Measurements from ENCODE around the gene PIP. TPM values are rescaled to one million over a fixed set of nuclear protein-coding genes. Genes with fewer than 3 reads are reported as not detected.
A peak's percentile ranks its signal among the peaks of the same experiment; 100 is the strongest.

Gene PIP
- total and polyA plus RNA-seq, 2 donors (not counting 3 experiments of a cell fraction or from before 2014, with no cell fraction given), result not detected

- no peak overlapping the region for H3K4me3 ChIP-seq (replicated peaks in 1 of 3; ENCODE audit: insufficient read depth in 1 of 3, low read depth in 1 of 3, low read length in 3 of 3)
- DNase-seq (ENCODE audit: low read depth, low spot score), result peak; percentile 5
These were observed 40.5 kb downstream of the PIP start for GRCh38 chr7:143172354-143172753.

More at GRCh38 chr7:143172354-143172753, 40.5 kb downstream of the PIP start:
- H3K9me3 ChIP-seq (replicated peaks; ENCODE audit: control insufficient read depth, insufficient read depth, low read length), result no peaks in the 10 kb centered on the region
- no peaks in the 10 kb centered on the region for H3K4me1 ChIP-seq (ENCODE audit: control insufficient read depth, extremely low read depth, insufficient read depth, low read length)
- no peaks in the 10 kb centered on the region for H3K9me1 ChIP-seq (replicated peaks; ENCODE audit: control insufficient read depth, extremely low read depth, insufficient read depth, low read length)
- H3K9ac ChIP-seq (replicated peaks; ENCODE audit: extremely low read depth, insufficient read depth, low read length), result no peak overlapping the region
- H3K4me2 ChIP-seq (ENCODE audit: insufficient read depth, low read length), result no peak overlapping the region
- no peak overlapping the region for H3K27ac ChIP-seq (ENCODE audit: insufficient read depth, low read depth, low read length)
- no peaks in the 10 kb centered on the region for H4K20me1 ChIP-seq (replicated peaks; ENCODE audit: control insufficient read depth, extremely low read depth, insufficient read depth, low read length)
- H2AFZ ChIP-seq (ENCODE audit: low read depth, low read length), result no peak overlapping the region
- no peaks in the 10 kb centered on the region for H3K27me3 ChIP-seq (ENCODE audit: control insufficient read depth in 2 of 2, insufficient read depth in 2 of 2, low read length in 2 of 2)
- FAIRE-seq, result no peak
- BruUV-seq (replicated peaks), result no TSS peak
- ChIA-PET CTCF (interaction anchor here (0.6 kb wide), 1 partner anchor 657 kb away, joined by 3 read pairs; no protein-coding TSS in a partner anchor), POLR2A (no interaction called here)
- no peaks in the 10 kb centered on the region for H3K79me2 ChIP-seq (ENCODE audit: control insufficient read depth, insufficient read depth, low read length)
- TF ChIP-seq EZH2 (IDR thresholded peaks at IDR 0.05; ENCODE audit: borderline replicate concordance, low read depth, low read length, severe bottlenecking) (no peak), POLR2A (IDR thresholded peaks at IDR 0.05; ENCODE audit: low read depth, low read length) (no peak), MYC (IDR thresholded peaks at IDR 0.05; ENCODE audit: low read depth, low read length) (no peak), POLR2AphosphoS5 (IDR thresholded peaks at IDR 0.05; ENCODE audit: insufficient read depth, low read depth, low read length) (no peak), JUN (IDR thresholded peaks at IDR 0.05; ENCODE audit: borderline replicate concordance, insufficient read depth, insufficient read length, low read depth) (no peak), GATA2 (IDR thresholded peaks at IDR 0.05; ENCODE audit: insufficient read depth, insufficient read length, low read depth, low read length) (no peak), MAX (IDR thresholded peaks at IDR 0.05; ENCODE audit: insufficient read depth, insufficient read length) (no peak), FOS (IDR thresholded peaks at IDR 0.05; ENCODE audit: borderline replicate concordance, insufficient read depth, low read length) (no peak), CTCF (IDR thresholded peaks at IDR 0.05; ENCODE audit: extremely low read depth in 1 of 2, insufficient read depth in 1 of 2, low read depth in 1 of 2, low read length in 2 of 2) (no peak)
- H3K36me3 ChIP-seq (ENCODE audit: control insufficient read depth in 2 of 2, extremely low read depth in 1 of 2, insufficient read depth in 2 of 2, low read length in 2 of 2), result no peaks in the 10 kb centered on the region
- dilution Hi-C loops (cut with MboI; ENCODE audit: extremely low pct_ligation_motif_present, low sequenced_read_pairs), result no loop called here
- intact Hi-C loops (cut with micrococcal nuclease), result no loop called here
